ENCODE measurements around the gene SPATA24.

- TF ChIP-seq CTCF (IDR thresholded peaks at IDR 0.05): no peak
- no peak for TF ChIP-seq POLR2A (IDR thresholded peaks at IDR 0.05)
- TF ChIP-seq EP300 (IDR thresholded peaks at IDR 0.05): no peak
Observed at GRCh38 chr5:139403787-139404483, at the start of gene SPATA24.

All from stomach (tissue), 4 donors.